Kidney (tissue), 14 donors: ENCODE data around the gene ULK4. TPM values are rescaled to one million over a fixed set of nuclear protein-coding genes. Genes with fewer than 3 reads are reported as not detected.

Experiments
- DNase-seq, 5 donors: peaks; one replicate each; pipeline ENCODE4 v3.0.0-alpha.2; 2013 to 2020
- FAIRE-seq: peaks from 2 replicates; lab custom pipeline; 2012; peaks lifted over from hg19 to GRCh38; lab: Jason Lieb, UNC
- H3K27ac ChIP-seq, 2 donors: one replicate each; pipeline ENCODE4 v1.7.0; 2013; ENCODE audit warnings: low read depth in 2 of 2, low read length in 2 of 2, inconsistent platforms in 1 of 2
- H3K27me3 ChIP-seq: one replicate; pipeline ENCODE4 v1.7.1; 2013; ENCODE audit warnings: low read length, inconsistent platforms; ENCODE audit not compliant: control insufficient read depth, insufficient read depth
- H3K36me3 ChIP-seq, 3 donors: one replicate each; pipeline versions ENCODE4 v1.7.0 to v1.7.1; 2013; ENCODE audit warnings: low read length in 3 of 3, control low read depth in 1 of 3, inconsistent platforms in 1 of 3; ENCODE audit not compliant: insufficient read depth in 3 of 3, control insufficient read depth in 2 of 3
- H3K4me1 ChIP-seq, 3 donors: one replicate each; pipeline versions ENCODE4 v1.7.0 to v1.7.1; 2013; ENCODE audit warnings: low read length in 3 of 3, inconsistent platforms in 1 of 3, low read depth in 1 of 3; ENCODE audit not compliant: control insufficient read depth in 2 of 3, insufficient read depth in 2 of 3
- H3K4me3 ChIP-seq, 3 donors: one replicate each; pipeline versions ENCODE4 v1.7.0 to v1.8.1; 2013; ENCODE audit warnings: low read length in 3 of 3, control low read depth in 1 of 3, inconsistent platforms in 1 of 3
- H3K9ac ChIP-seq, 3 donors: one replicate each; pipeline versions ENCODE4 v1.7.0 to v1.7.1; 2013; ENCODE audit warnings: low read length in 3 of 3, control low read depth in 1 of 3, inconsistent platforms in 1 of 3
- H3K9me3 ChIP-seq, 3 donors: one replicate each; pipeline versions ENCODE4 v1.7.0 to v1.7.1; 2013; ENCODE audit warnings: low read length in 3 of 3, control low read depth in 1 of 3, inconsistent platforms in 1 of 3; ENCODE audit not compliant: control insufficient read depth in 2 of 3, insufficient read depth in 1 of 3
- intact Hi-C: fragments of 100-400 bp; cut with DNase I; formaldehyde crosslinking; loops from one replicate; pipeline ENCODE4 v1.11.1; 2022
- polyA plus RNA-seq: library from polyadenylated mRNA; stranded (reverse); fragments of 350-450 nt; fragmentation: Illumina TruSeq; extraction: RNeasy Lipid Tissue Mini Kit (QIAGEN cat#74804); gene quantifications from one replicate; pipeline ENCODE4 v1.2.3, GENCODE V29; 2014; ENCODE audit warnings: low read depth, low replicate concordance; ENCODE audit not compliant: insufficient read depth
- total RNA-seq: library from RNA; stranded (reverse); fragmentation: NEBNext Ultra II Directional; extraction: Animal tissue kit (Norgen Biotek cat#: 25700); gene quantifications from one replicate; pipeline ENCODE4 v1.2.1, GENCODE V29; 2021
- TF ChIP-seq, protein P1 (sequence below): IDR thresholded peaks from 3 replicates; pipeline ENCODE4 v1.5.1; 2012; ENCODE audit warnings: mild to moderate bottlenecking, moderate library complexity, borderline replicate concordance; ENCODE audit not compliant: insufficient read depth; ENCODE audit errors: extremely low read depth
- donor health status: control.
- donor health status: control.
- donor health status: control.
- donor health status: control.
- donor health status: control.
- donor health status: DM: yes; HTN: yes; CAD: no.
- donor health status: Normal renal cell carcinoma (clear cell type).

The ULK4 gene
- total and polyA plus RNA-seq, 2 donors from 2014 or later: 4.6 to 20.5 TPM

DNA sequence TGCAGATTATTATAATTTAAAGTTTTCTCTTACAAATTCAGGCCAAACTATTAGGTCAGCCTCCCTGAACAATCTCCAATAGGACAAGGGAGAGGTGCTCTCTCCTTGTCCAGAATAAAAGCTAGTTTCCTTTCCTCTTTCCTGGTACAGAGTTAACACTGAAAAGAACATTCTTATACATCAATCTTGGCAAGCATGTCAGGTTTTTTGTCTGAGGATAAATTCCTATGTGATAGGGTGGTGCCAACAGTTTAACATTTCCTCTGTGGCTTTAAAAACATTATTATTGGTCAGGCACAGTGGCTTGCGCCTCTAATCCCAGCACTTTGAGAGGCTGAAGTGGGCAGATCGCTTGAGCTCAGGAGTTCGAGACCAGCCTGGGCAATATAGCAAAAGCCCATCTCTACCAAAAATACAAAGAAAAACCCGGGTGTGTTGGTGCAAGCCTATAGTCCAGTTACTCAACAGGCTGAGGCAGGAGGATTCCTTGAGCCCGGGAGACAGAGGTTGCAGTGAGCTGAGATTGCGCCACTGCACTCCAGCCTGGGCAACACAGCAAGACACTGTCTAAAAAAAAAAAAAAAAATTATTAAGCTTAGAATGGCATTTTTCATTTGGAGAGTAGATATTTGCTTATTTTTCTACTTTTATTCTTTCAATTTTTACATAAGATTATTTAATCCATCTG is 13.7 kb upstream of the ULK4 start:
- H3K27me3 ChIP-seq: no peaks in the 10 kb centered on the region
- no peaks in the 10 kb centered on the region for H3K4me1 ChIP-seq
- no peak overlapping the region for H3K9ac ChIP-seq
- TF ChIP-seq, protein P1, sequence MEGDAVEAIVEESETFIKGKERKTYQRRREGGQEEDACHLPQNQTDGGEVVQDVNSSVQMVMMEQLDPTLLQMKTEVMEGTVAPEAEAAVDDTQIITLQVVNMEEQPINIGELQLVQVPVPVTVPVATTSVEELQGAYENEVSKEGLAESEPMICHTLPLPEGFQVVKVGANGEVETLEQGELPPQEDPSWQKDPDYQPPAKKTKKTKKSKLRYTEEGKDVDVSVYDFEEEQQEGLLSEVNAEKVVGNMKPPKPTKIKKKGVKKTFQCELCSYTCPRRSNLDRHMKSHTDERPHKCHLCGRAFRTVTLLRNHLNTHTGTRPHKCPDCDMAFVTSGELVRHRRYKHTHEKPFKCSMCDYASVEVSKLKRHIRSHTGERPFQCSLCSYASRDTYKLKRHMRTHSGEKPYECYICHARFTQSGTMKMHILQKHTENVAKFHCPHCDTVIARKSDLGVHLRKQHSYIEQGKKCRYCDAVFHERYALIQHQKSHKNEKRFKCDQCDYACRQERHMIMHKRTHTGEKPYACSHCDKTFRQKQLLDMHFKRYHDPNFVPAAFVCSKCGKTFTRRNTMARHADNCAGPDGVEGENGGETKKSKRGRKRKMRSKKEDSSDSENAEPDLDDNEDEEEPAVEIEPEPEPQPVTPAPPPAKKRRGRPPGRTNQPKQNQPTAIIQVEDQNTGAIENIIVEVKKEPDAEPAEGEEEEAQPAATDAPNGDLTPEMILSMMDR: no peak
- intact Hi-C loops: no loop called here
- H3K27ac ChIP-seq: no peak overlapping the region
- H3K4me3 ChIP-seq: no peak overlapping the region
- no peaks in the 10 kb centered on the region for H3K36me3 ChIP-seq
- DNase-seq (no peak), FAIRE-seq (no peak)
- no peaks in the 10 kb centered on the region for H3K9me3 ChIP-seq

DNA sequence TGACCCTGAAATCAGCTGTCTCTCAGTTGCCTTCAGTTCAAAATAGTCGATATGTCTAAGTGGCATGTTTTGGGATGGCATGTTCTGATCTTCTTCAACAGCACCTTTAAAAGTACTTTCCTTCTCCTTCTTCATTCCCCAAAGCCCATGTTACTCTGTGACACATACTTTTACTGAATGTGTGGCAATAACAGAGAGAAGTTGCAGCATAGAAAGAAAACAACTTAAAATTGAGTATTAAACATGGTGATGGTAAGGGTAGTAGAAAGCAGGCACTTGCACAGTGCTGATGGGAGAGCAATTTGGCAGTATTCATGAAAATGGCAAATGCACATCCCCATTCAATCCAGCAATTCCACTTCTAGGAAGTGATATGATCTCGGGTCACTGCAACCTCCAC is 12.3 kb upstream of the ULK4 start:
- intact Hi-C loops: no loop called here
- no peak overlapping the region for H3K4me3 ChIP-seq
- DNase-seq (no peak), FAIRE-seq (no peak)
- no peaks in the 10 kb centered on the region for H3K36me3 ChIP-seq
- no peaks in the 10 kb centered on the region for H3K4me1 ChIP-seq
- no peaks in the 10 kb centered on the region for H3K27me3 ChIP-seq
- no peak overlapping the region for H3K9ac ChIP-seq
- H3K9me3 ChIP-seq: no peaks in the 10 kb centered on the region
- TF ChIP-seq, protein P1: no peak
- H3K27ac ChIP-seq: no peak overlapping the region

GRCh38 chr3:41972802-41973201 is 10.9 kb upstream of the ULK4 start:
- no peak for FAIRE-seq
- no peak overlapping the region for H3K9ac ChIP-seq

More at GRCh38 chr3:41972802-41973201, 10.9 kb upstream of the ULK4 start:
- Histone ChIP-seq H3K4me1 (no peaks in the 10 kb centered on the region), H3K9me3 (no peaks in the 10 kb centered on the region), H3K27me3 (no peaks in the 10 kb centered on the region), H3K4me3 (no peak overlapping the region), H3K27ac (no peak overlapping the region), H3K36me3 (no peaks in the 10 kb centered on the region)
- intact Hi-C loops: no loop called here
- DNase-seq: no peak
- TF ChIP-seq, protein P1: no peak
